ENCODE data around the gene ZDHHC1. TPM values are rescaled to one million over a fixed set of nuclear protein-coding genes. Genes with fewer than 3 reads are reported as not detected.

The ZDHHC1 gene
- total and polyA plus RNA-seq, 12 donors: 1.3 to 30.0 (median 12.6) TPM

DNA sequence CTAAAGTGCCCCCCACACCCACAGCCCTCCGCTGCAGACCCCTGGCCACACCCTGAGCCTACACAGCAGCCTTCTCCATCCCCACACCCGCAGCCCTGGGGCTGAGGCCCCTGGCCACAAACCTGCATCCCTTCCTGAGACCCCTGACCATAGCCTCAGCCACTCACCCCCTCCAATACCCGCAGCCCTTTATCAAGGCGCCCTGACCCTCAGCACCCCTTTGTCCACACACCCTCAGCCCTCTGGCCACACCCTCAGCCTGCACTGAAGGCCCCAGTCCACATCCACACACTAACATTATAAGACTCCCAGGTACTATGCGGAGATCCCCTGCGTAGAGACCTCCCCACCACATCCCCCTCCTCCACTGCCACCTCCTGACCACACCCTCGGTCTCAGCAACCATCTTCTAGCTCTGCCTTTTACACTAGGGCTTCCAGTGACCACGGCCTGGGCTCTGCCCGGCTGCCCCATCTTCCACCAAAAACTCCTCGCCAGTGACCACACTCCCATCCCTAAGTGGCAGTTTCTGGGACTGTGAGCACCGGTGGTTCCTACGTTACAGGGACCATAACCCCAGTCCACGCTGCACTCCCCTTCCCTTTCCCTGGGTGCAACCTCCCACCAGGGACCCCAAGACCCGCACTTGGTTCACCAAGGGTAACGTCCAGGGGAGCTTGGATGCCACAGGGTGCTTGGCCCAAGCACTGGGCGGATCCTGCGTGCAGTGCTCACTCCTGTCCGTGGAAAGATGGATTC, 23.8 kb downstream of the ZDHHC1 start:
- H3K27ac ChIP-seq: no peak overlapping the region
- no peaks in the 10 kb centered on the region for H3K36me3 ChIP-seq (replicated peaks in 1 of 2)
- DNase-seq: peak in 1 of 7 donors; percentile 46
- peaks cover 8% of the 10 kb centered on the region for H3K27me3 ChIP-seq
- H3K4me1 ChIP-seq (replicated peaks in 1 of 2): peaks cover 14 to 38% of the 10 kb centered on the region in 2 donors
- 79 to 83% (median 80%) methylated on average over 15 to 18 of the region's 18 CpGs for WGBS, 4 donors
- TF ChIP-seq POLR2A (IDR thresholded peaks at IDR 0.05): no peak
- TF ChIP-seq CTCF (IDR thresholded peaks at IDR 0.05): no peak
- peak overlapping the region in 1 of 4 donors; percentile 40 for H3K4me3 ChIP-seq
- H3K9me3 ChIP-seq (replicated peaks in 1 of 3): no peaks in the 10 kb centered on the region
- intact Hi-C loops (cut with DNase I): no loop called here

GRCh38 chr16:67391424-67392300, 24.6 kb downstream of the ZDHHC1 start:
- no peak for TF ChIP-seq POLR2A (IDR thresholded peaks at IDR 0.05)
- TF ChIP-seq CTCF (IDR thresholded peaks at IDR 0.05): no peak
- H3K36me3 ChIP-seq (replicated peaks in 1 of 2): no peaks in the 10 kb centered on the region
- peak in 1 of 7 donors; percentile 66 for DNase-seq
- intact Hi-C loops (cut with DNase I): no loop called here
- H3K27me3 ChIP-seq: peaks cover 8% of the 10 kb centered on the region
- 71 to 83% (median 78%) methylated on average over 7 to 15 of the region's 15 CpGs for WGBS, 4 donors
- H3K4me3 ChIP-seq: no peak overlapping the region
- no peak overlapping the region for H3K27ac ChIP-seq
- no peaks in the 10 kb centered on the region for H3K9me3 ChIP-seq (replicated peaks in 1 of 3)
- peaks cover 14 to 31% of the 10 kb centered on the region in 2 donors for H3K4me1 ChIP-seq (replicated peaks in 1 of 2)

DNA sequence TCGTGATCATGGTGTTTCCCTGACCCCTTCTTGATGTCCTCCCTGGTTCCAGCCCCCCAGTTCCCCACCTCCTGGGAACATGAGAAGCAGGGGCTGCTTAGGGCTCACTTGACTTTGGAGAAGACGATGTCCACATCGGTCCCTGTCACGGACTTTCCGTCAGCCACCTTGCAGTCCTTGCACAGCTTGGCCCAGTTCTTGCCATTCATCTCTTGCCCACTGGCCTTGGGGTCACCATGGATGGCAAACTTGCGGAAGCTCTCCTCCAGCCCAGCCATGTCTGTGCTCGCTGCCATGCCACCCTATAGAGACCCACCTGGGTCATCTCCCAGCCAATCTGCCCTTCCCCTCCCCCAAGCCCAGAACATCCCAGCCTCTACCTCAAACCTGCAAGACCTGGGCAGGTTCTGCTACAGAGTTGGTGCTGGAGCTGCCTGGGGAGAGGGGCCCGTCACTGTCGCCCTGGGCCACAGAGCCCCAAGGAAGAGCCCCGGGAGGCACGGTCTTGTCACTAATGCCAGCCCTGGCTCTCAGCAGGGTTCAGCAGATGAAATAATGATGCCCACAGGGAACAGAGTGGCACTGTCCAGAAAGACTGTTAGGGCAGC, 25.4 kb downstream of the ZDHHC1 start:
- WGBS, 4 donors: 85 to 93% (median 87%) methylated on average over 6 to 11 of the region's 11 CpGs
- intact Hi-C loops (cut with DNase I): no loop called here
- Histone ChIP-seq H3K36me3 (replicated peaks in 1 of 2) (no peaks in the 10 kb centered on the region), H3K4me1 (replicated peaks in 1 of 2) (peaks cover 14 to 24% of the 10 kb centered on the region in 2 donors), H3K4me3 (no peak overlapping the region), H3K27me3 (peaks cover 8% of the 10 kb centered on the region), H3K9me3 (replicated peaks in 1 of 3) (no peaks in the 10 kb centered on the region), H3K27ac (no peak overlapping the region)
- no peak for TF ChIP-seq CTCF (IDR thresholded peaks at IDR 0.05)
- no peak for TF ChIP-seq POLR2A (IDR thresholded peaks at IDR 0.05)
- DNase-seq: peak in 1 of 7 donors; percentile 51
